Measurements from ENCODE around the gene LEKR1. TPM values are rescaled to one million over a fixed set of nuclear protein-coding genes. Genes with fewer than 3 reads are reported as not detected.

The LEKR1 gene
- total and polyA plus RNA-seq, 2 donors (not counting 1 experiment from before 2014, with no cell fraction given) = 0.94 to 4.7 TPM

DNA sequence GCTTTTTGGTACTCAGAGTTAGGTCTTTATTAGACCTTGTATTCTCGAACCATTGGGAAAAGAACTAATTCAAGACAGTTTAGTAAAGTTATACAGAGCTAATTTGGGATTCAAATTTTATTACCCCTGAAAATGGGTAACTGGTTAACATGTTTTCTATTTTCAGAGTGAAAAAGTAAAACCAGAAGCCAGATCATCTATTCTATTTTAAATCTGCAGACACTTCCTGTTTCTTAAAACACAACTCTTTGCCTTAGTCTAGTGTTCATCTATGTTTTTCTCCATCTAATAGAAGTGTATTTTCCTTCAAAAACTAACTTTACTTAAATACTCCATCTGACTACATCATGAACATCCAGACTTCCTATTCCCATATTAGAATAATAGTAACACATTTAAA is 220.4 kb downstream of the LEKR1 start:
- Histone ChIP-seq H3K36me3 (replicated peaks in 1 of 2; ENCODE audit: control extremely low read depth in 1 of 2, control insufficient read depth in 1 of 2, extremely low read depth in 1 of 2, insufficient read depth in 2 of 2, low read length in 1 of 2) (no peaks in the 10 kb centered on the region), H3K4me1 (ENCODE audit: control insufficient read depth in 2 of 2, insufficient read depth in 2 of 2, low read length in 2 of 2) (peaks cover 4 to 17% of the 10 kb centered on the region in 2 donors), H3K9ac (ENCODE audit: low read length) (peak overlapping the region; percentile 9), H3K4me2 (replicated peaks; ENCODE audit: low read depth, low read length, poor library complexity, severe bottlenecking) (peak overlapping the region; percentile 45), H4K20me1 (ENCODE audit: control insufficient read depth, insufficient read depth, low read length, poor library complexity, severe bottlenecking) (no peaks in the 10 kb centered on the region), H3K27me3 (replicated peaks in 1 of 4; ENCODE audit: control extremely low read depth in 1 of 4, control insufficient read depth in 3 of 4, insufficient read depth in 4 of 4, low read length in 3 of 4) (no peaks in the 10 kb centered on the region), H2AFZ (ENCODE audit: insufficient read depth, low read depth, low read length, poor library complexity, severe bottlenecking) (peak overlapping the region; percentile 12), H3K4me3 (ENCODE audit: control extremely low read depth in 1 of 5, extremely low read depth in 1 of 5, insufficient read depth in 1 of 5, low read depth in 2 of 5, low read length in 4 of 5) (peak overlapping the region in 1 of 5 experiments; percentile 21), H3K27ac (ENCODE audit: low read length in 2 of 2) (no peak overlapping the region), H3K9me3 (ENCODE audit: control extremely low read depth in 1 of 3, control insufficient read depth in 2 of 3, insufficient read depth in 1 of 3, low read length in 2 of 3) (no peaks in the 10 kb centered on the region), H3K79me2 (ENCODE audit: control insufficient read depth, insufficient read depth, low read length) (no peaks in the 10 kb centered on the region)
- DNase-seq (no peak), ATAC-seq (ENCODE audit: low read depth) (no peak)
- H3K4me1 Mint-ChIP-seq = peaks cover 19% of the 10 kb centered on the region
- no peaks in the 10 kb centered on the region for H3K27me3 Mint-ChIP-seq
- peak overlapping the region; percentile 44 for H3K4me3 Mint-ChIP-seq
- ChIA-PET CTCF (no interaction called here), POLR2A (no interaction called here)
- no peaks in the 10 kb centered on the region for H3K9me3 Mint-ChIP-seq (ENCODE audit: insufficient read depth)
- TF ChIP-seq, protein P1, sequence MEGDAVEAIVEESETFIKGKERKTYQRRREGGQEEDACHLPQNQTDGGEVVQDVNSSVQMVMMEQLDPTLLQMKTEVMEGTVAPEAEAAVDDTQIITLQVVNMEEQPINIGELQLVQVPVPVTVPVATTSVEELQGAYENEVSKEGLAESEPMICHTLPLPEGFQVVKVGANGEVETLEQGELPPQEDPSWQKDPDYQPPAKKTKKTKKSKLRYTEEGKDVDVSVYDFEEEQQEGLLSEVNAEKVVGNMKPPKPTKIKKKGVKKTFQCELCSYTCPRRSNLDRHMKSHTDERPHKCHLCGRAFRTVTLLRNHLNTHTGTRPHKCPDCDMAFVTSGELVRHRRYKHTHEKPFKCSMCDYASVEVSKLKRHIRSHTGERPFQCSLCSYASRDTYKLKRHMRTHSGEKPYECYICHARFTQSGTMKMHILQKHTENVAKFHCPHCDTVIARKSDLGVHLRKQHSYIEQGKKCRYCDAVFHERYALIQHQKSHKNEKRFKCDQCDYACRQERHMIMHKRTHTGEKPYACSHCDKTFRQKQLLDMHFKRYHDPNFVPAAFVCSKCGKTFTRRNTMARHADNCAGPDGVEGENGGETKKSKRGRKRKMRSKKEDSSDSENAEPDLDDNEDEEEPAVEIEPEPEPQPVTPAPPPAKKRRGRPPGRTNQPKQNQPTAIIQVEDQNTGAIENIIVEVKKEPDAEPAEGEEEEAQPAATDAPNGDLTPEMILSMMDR (IDR thresholded peaks at IDR 0.05) = no peak
- TF ChIP-seq EZH2 (IDR thresholded peaks at IDR 0.05; ENCODE audit: borderline replicate concordance, insufficient read depth, low read depth, low read length, poor library complexity, severe bottlenecking) = no peak
- no CpG with 5 or more reads among the region's 1 CpG for WGBS (ENCODE audit: insufficient coverage)
- intact Hi-C loops (cut with micrococcal nuclease) = no loop called here
- no peak overlapping the region for H3K27ac Mint-ChIP-seq

DNA sequence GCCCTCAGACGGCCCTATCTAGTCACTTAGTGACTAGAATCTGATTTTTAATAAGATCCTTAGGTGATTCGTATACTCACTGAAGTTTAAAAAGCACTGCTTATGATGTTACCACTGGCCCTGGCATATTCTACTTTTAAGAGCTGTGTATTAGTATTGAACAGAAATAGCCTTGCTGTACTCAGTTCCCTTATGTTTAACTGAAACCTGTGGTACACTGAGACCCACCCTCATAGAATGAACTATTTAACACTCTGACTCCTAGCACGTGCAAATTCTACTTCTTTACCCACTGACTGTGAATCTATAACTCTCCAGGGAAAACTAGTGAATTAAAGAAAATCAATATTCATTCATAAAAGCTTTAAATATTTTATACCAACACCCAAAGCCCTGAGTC is 224.9 kb downstream of the LEKR1 start:
- H3K27me3 ChIP-seq (replicated peaks in 1 of 4; ENCODE audit: control extremely low read depth in 1 of 4, control insufficient read depth in 3 of 4, insufficient read depth in 4 of 4, low read length in 3 of 4) = no peaks in the 10 kb centered on the region
- Mint-ChIP-seq H3K4me1 (peaks cover 12% of the 10 kb centered on the region), H3K4me3 (no peak overlapping the region), H3K27me3 (no peaks in the 10 kb centered on the region), H3K9me3 (ENCODE audit: insufficient read depth) (no peaks in the 10 kb centered on the region), H3K27ac (no peak overlapping the region)
- intact Hi-C loops (cut with micrococcal nuclease) = no loop called here
- no peaks in the 10 kb centered on the region for H4K20me1 ChIP-seq (ENCODE audit: control insufficient read depth, insufficient read depth, low read length, poor library complexity, severe bottlenecking)
- H3K4me2 ChIP-seq (replicated peaks; ENCODE audit: low read depth, low read length, poor library complexity, severe bottlenecking) = no peak overlapping the region
- CTCF ChIA-PET = no interaction called here
- TF ChIP-seq, protein P1 (IDR thresholded peaks at IDR 0.05) = no peak
- no peak for TF ChIP-seq EZH2 (IDR thresholded peaks at IDR 0.05; ENCODE audit: borderline replicate concordance, insufficient read depth, low read depth, low read length, poor library complexity, severe bottlenecking)
- no peak overlapping the region for H3K27ac ChIP-seq (ENCODE audit: low read length in 2 of 2)
- H2AFZ ChIP-seq (ENCODE audit: insufficient read depth, low read depth, low read length, poor library complexity, severe bottlenecking) = no peak overlapping the region
- H3K36me3 ChIP-seq (replicated peaks in 1 of 2; ENCODE audit: control extremely low read depth in 1 of 2, control insufficient read depth in 1 of 2, extremely low read depth in 1 of 2, insufficient read depth in 2 of 2, low read length in 1 of 2) = no peaks in the 10 kb centered on the region
- no peak overlapping the region for H3K9ac ChIP-seq (ENCODE audit: low read length)
- ATAC-seq (ENCODE audit: low read depth) (no peak), DNase-seq (no peak)
- H3K4me1 ChIP-seq (ENCODE audit: control insufficient read depth in 2 of 2, insufficient read depth in 2 of 2, low read length in 2 of 2) = peaks cover 4 to 14% of the 10 kb centered on the region in 2 donors
- no peak overlapping the region for H3K4me3 ChIP-seq (ENCODE audit: control extremely low read depth in 1 of 5, extremely low read depth in 1 of 5, insufficient read depth in 1 of 5, low read depth in 2 of 5, low read length in 4 of 5)
- no peaks in the 10 kb centered on the region for H3K79me2 ChIP-seq (ENCODE audit: control insufficient read depth, insufficient read depth, low read length)
- POLR2A ChIA-PET = no interaction called here
- WGBS (ENCODE audit: insufficient coverage) = no CpG with 5 or more reads among the region's 3 CpGs
- H3K9me3 ChIP-seq (ENCODE audit: control extremely low read depth in 1 of 3, control insufficient read depth in 2 of 3, insufficient read depth in 1 of 3, low read length in 2 of 3) = no peaks in the 10 kb centered on the region
